H1 (cell line): ENCODE measurements around the gene FHL2. TPM values are rescaled to one million over a fixed set of nuclear protein-coding genes. Genes with fewer than 3 reads are reported as not detected.

Source experiments
- CTCF ChIA-PET: fragments of 300-600 bp; sonication (Branson Sonifier 250); formaldehyde crosslinking; loops from one replicate; lab custom pipeline; 2021; ENCODE audit not compliant: partially characterized antibody; lab: Charles Lee
- POLR2A ChIA-PET: fragments of 300-600 bp; sonication (Branson Sonifier 250); formaldehyde crosslinking; loops from one replicate; lab custom pipeline; 2021; ENCODE audit warnings: inconsistent platforms; ENCODE audit not compliant: partially characterized antibody; lab: Charles Lee
- DNase-seq, 2 experiments: peaks; one replicate each; pipeline versions ENCODE4 v3.0.0 to v3.0.0-alpha.2; 2010 to 2022; ENCODE audit warnings: low spot score in 2 of 2, low read depth in 1 of 2, mixed read lengths in 1 of 2
- FAIRE-seq: peaks from 2 replicates; lab custom pipeline; 2011; peaks lifted over from hg19 to GRCh38; lab: Jason Lieb, UNC
- H2AFZ ChIP-seq: 2 replicates; pipeline ENCODE4 v1.8.1; 2012; ENCODE audit warnings: low read length, inconsistent platforms
- H2AK5ac ChIP-seq: 2 replicates; pipeline ENCODE4 v1.6.1; 2013; ENCODE audit warnings: low read depth, low read length
- H2BK120ac ChIP-seq: replicated peaks from 2 replicates; pipeline ENCODE3; 2013; ENCODE audit warnings: low read depth, low read length, inconsistent platforms
- H2BK12ac ChIP-seq: 2 replicates; pipeline ENCODE4 v1.6.1; 2013; ENCODE audit warnings: low read depth, low read length
- H2BK15ac ChIP-seq: 2 replicates; pipeline ENCODE4 v1.6.1; 2013; ENCODE audit warnings: low read length
- H2BK20ac ChIP-seq: 2 replicates; pipeline ENCODE4 v1.6.1; 2013; ENCODE audit warnings: low read length
- H2BK5ac ChIP-seq: 2 replicates; pipeline ENCODE4 v1.6.1; 2013; ENCODE audit warnings: low read depth, low read length
- H3K14ac ChIP-seq: 2 replicates; pipeline ENCODE4 v1.6.1; 2013; ENCODE audit warnings: inconsistent platforms; ENCODE audit not compliant: insufficient read length
- H3K18ac ChIP-seq: 2 replicates; pipeline ENCODE4 v1.6.1; 2013; ENCODE audit warnings: low read length; ENCODE audit errors: extremely low read depth
- H3K23ac ChIP-seq: 2 replicates; pipeline ENCODE4 v1.6.1; 2013; ENCODE audit warnings: inconsistent platforms; ENCODE audit not compliant: insufficient read length
- H3K23me2 ChIP-seq: 2 replicates; pipeline ENCODE4 v1.6.1; 2013; ENCODE audit warnings: low read depth, low read length
- H3K27ac ChIP-seq: 2 replicates; pipeline ENCODE4 v1.6.1; 2011; ENCODE audit warnings: low read depth, low read length, inconsistent platforms
- H3K27me3 ChIP-seq, 4 experiments: replicated peaks in 1 of 4; 1 replicate in 1 of 4; 2 replicates in 3 of 4; pipeline versions ENCODE4 v1.6.1 to v1.8.1; 2011 to 2013; ENCODE audit warnings: low read length in 3 of 4, mild to moderate bottlenecking in 3 of 4, inconsistent platforms in 2 of 4, mixed read lengths in 2 of 4, moderate library complexity in 1 of 4; ENCODE audit not compliant: control insufficient read depth in 3 of 4, insufficient read depth in 3 of 4; ENCODE audit errors: extremely low read depth in 1 of 4
- H3K36me3 ChIP-seq, 4 experiments: 2 replicates each; pipeline versions ENCODE4 v1.6.1 to v1.8.1; 2011 to 2013; ENCODE audit warnings: mild to moderate bottlenecking in 4 of 4, low read length in 3 of 4, moderate library complexity in 2 of 4, control low read depth in 1 of 4, inconsistent platforms in 1 of 4; ENCODE audit not compliant: insufficient read depth in 4 of 4, control insufficient read depth in 2 of 4
- H3K4ac ChIP-seq: replicated peaks from 2 replicates; pipeline ENCODE3; 2013; ENCODE audit warnings: low read length, low read depth, mixed read lengths, inconsistent platforms; ENCODE audit not compliant: insufficient read length
- H3K4me1 ChIP-seq, 4 experiments: replicated peaks in 1 of 4; 1 replicate in 1 of 4; 2 replicates in 3 of 4; pipeline versions ENCODE4 v1.6.1 to v1.8.1; 2011 to 2013; ENCODE audit warnings: low read length in 3 of 4, inconsistent platforms in 2 of 4, mixed read lengths in 1 of 4; ENCODE audit not compliant: insufficient read depth in 4 of 4, control insufficient read depth in 3 of 4
- H3K4me2 ChIP-seq, 2 experiments: 2 replicates each; pipeline versions ENCODE4 v1.6.1 to v1.8.1; 2011 to 2013; ENCODE audit warnings: low read depth in 2 of 2, low read length in 2 of 2, control low read depth in 1 of 2, inconsistent platforms in 1 of 2, mild to moderate bottlenecking in 1 of 2; ENCODE audit not compliant: insufficient read depth in 1 of 2
- H3K4me3 ChIP-seq, 4 experiments: fragments of 200-600, 300-600 bp in 1 of 4; sonication (generic), shearing (Covaris generic), sonication (Bioruptor Twin) in 1 of 4; 2 replicates each; pipeline versions ENCODE4 v1.5.1 to v1.8.1; 2011 to 2016; ENCODE audit warnings: low read length in 4 of 4, low read depth in 3 of 4, control low read depth in 2 of 4, inconsistent platforms in 2 of 4, mild to moderate bottlenecking in 2 of 4, mixed read lengths in 1 of 4, moderate library complexity in 1 of 4; ENCODE audit not compliant: insufficient read depth in 2 of 4; ENCODE audit errors: extremely low read depth in 1 of 4
- H3K56ac ChIP-seq: replicated peaks from 2 replicates; pipeline ENCODE3; 2013; ENCODE audit warnings: low read depth, mild to moderate bottlenecking, mixed read lengths, low read length, inconsistent platforms; ENCODE audit not compliant: insufficient read length
- H3K79me1 ChIP-seq: 2 replicates; pipeline ENCODE4 v1.6.1; 2013; ENCODE audit warnings: low read depth, low read length, control low read depth
- H3K79me2 ChIP-seq, 2 experiments: 2 replicates each; pipeline versions ENCODE4 v1.6.1 to v1.8.1; 2012 to 2013; ENCODE audit warnings: low read length in 2 of 2, mild to moderate bottlenecking in 2 of 2, inconsistent platforms in 1 of 2; ENCODE audit not compliant: insufficient read depth in 2 of 2, control insufficient read depth in 1 of 2
- H3K9ac ChIP-seq, 4 experiments: replicated peaks in 1 of 4; 1 replicate in 1 of 4; 2 replicates in 3 of 4; pipeline versions ENCODE4 v1.6.1 to v1.8.1; 2011 to 2013; ENCODE audit warnings: low read depth in 3 of 4, low read length in 3 of 4, control low read depth in 2 of 4, mild to moderate bottlenecking in 2 of 4, moderate library complexity in 2 of 4, inconsistent platforms in 1 of 4; ENCODE audit errors: extremely low read depth in 1 of 4
- H3K9me3 ChIP-seq, 2 experiments: 2 replicates each; pipeline versions ENCODE4 v1.6.1 to v1.8.1; 2012 to 2013; ENCODE audit warnings: mild to moderate bottlenecking in 2 of 2, moderate library complexity in 2 of 2, control low read depth in 1 of 2, inconsistent platforms in 1 of 2, low read depth in 1 of 2, low read length in 1 of 2, mixed read lengths in 1 of 2; ENCODE audit not compliant: insufficient read depth in 2 of 2
- H4K20me1 ChIP-seq, 2 experiments: replicated peaks in 1 of 2; 2 replicates each; pipeline versions ENCODE3 to v1.8.1; 2011 to 2013; ENCODE audit warnings: inconsistent platforms in 2 of 2, low read length in 2 of 2, mild to moderate bottlenecking in 1 of 2; ENCODE audit not compliant: insufficient read depth in 2 of 2, control insufficient read depth in 1 of 2
- H4K5ac ChIP-seq: 2 replicates; pipeline ENCODE4 v1.6.1; 2013; ENCODE audit warnings: low read length, low read depth, mixed read lengths, inconsistent platforms; ENCODE audit not compliant: insufficient read length
- H4K8ac ChIP-seq: 2 replicates; pipeline ENCODE4 v1.8.0; 2013; ENCODE audit warnings: mild to moderate bottlenecking, moderate library complexity, low read length, inconsistent platforms; ENCODE audit not compliant: insufficient read depth; ENCODE audit errors: extremely low read depth
- H4K91ac ChIP-seq: replicated peaks from 2 replicates; pipeline ENCODE3; 2013; ENCODE audit warnings: low read length, mixed read lengths, inconsistent platforms; ENCODE audit not compliant: insufficient read length
- CHD1 ChIP-seq: IDR thresholded peaks from 2 replicates; pipeline ENCODE4 v1.6.1; 2012; ENCODE audit warnings: low read depth, low read length, improper control_type of control experiment
- POLR2AphosphoS5 ChIP-seq: IDR thresholded peaks from 2 replicates; pipeline ENCODE4 v1.6.1; 2011; ENCODE audit warnings: low read depth, low read length
- WGBS, 2 experiments: shearing (Covaris generic) in 1 of 2; methylation state at CpG; one replicate each; pipeline versions ENCODE4 v1.1.6 to v1.1.7; 2013 to 2015; ENCODE audit warnings: low lambda C conversion rate in 2 of 2, mixed read lengths in 2 of 2, inconsistent platforms in 1 of 2, low coverage in 1 of 2, missing lambda C conversion rate in 1 of 2; ENCODE audit not compliant: insufficient replicate concordance in 2 of 2, insufficient coverage in 1 of 2, insufficient read length in 1 of 2; ENCODE audit errors: extremely low coverage in 1 of 2, missing lambda C conversion rate in 1 of 2; 5-methylcytosine and 5-hydroxymethylcytosine counted together
- polyA plus RNA-seq, 7 experiments: library from polyadenylated mRNA; depleted of rRNA in 3 of 7; stranded (reverse) in 5 of 7; unstranded in 2 of 7; fragments of >200 nt in 5 of 7; fragments of 200-250 nt in 2 of 7; gene quantifications; 1 replicate in 5 of 7; 2 replicates in 1 of 7; 4 replicates in 1 of 7; pipeline versions ENCODE4 v1.2.1 to v1.2.3, GENCODE V29; 2011 to 2013; ENCODE audit warnings: missing spikeins in 2 of 7, mixed read lengths in 2 of 7
- total RNA-seq: library from RNA; stranded (reverse); fragmentation: NEBNext Ultra II Directional; extraction: Animal tissue kit (Norgen Biotek cat#: 25700); gene quantifications from 2 replicates; pipeline ENCODE4 v1.2.1, GENCODE V29; 2021

The FHL2 gene
- total and polyA plus RNA-seq, 2 of the 8 experiments (the other 6 are each of a cell fraction or from before 2014, with no cell fraction given), result 33.2 to 64.3 TPM

GRCh38 chr2:105394951-105395611 lies 3.8 kb downstream of the FHL2 start:
- DNase-seq (no peak), FAIRE-seq (no peak)
- Histone ChIP-seq H2BK15ac (no peak overlapping the region), H3K4me3 (no peak overlapping the region), H3K23ac (no peak overlapping the region), H3K27me3 (peaks cover 7 to 16% (median 11%) of the 10 kb centered on the region in 4 experiments), H4K91ac (no peak overlapping the region), H2BK5ac (no peak overlapping the region; the same call in 1 of the 2 replicates), H2BK20ac (no peak overlapping the region), H4K20me1 (peaks cover 0 to 1% of the 10 kb centered on the region in 2 experiments), H3K4ac (no peak overlapping the region), H2AFZ (no peak overlapping the region), H3K9me3 (peaks cover 5 to 6% of the 10 kb centered on the region in 2 experiments; a peak in 1 of 4 replicates), H3K56ac (no peak overlapping the region), H4K5ac (no peak overlapping the region), H4K8ac (no peak overlapping the region), H3K4me2 (no peak overlapping the region), H3K79me2 (peaks cover 0 to 69% of the 10 kb centered on the region in 2 experiments; a peak in 2 of 4 replicates), H2BK120ac (no peak overlapping the region), H3K14ac (no peak overlapping the region), H2AK5ac (no peak overlapping the region), H3K36me3 (no peaks in the 10 kb centered on the region; a peak in 2 of 8 replicates), H3K79me1 (peaks cover 11% of the 10 kb centered on the region), H3K18ac (no peak overlapping the region), H3K9ac (no peak overlapping the region), H3K4me1 (peaks cover 0 to 5% (median 2%) of the 10 kb centered on the region in 4 experiments; a peak in 5 of 7 replicates), H3K27ac (no peak overlapping the region), H2BK12ac (no peak overlapping the region), H3K23me2 (peaks cover 4% of the 10 kb centered on the region; the same call in 1 of the 2 replicates)
- 86% methylated on average over 12 of the region's 12 CpGs; no CpG with 5 or more reads in 1 of the 2 experiments for WGBS, 2 experiments
- TF ChIP-seq CHD1, result no peak
- TF ChIP-seq POLR2AphosphoS5, result peak; percentile 73; the same call in 1 of the 2 replicates
- ChIA-PET POLR2A (interaction anchor here (0.6 to 2.1 kb wide), 6 partner anchors 9 to 52 kb away, joined by 3 to 4 read pairs (median 3); no protein-coding TSS in a partner anchor), CTCF (interaction anchor here (0.7 to 2.7 kb wide), 2 partner anchors 28 to 46 kb away, joined by 4 to 10 read pairs; no protein-coding TSS in a partner anchor)
